GM12874 (cell line): ENCODE data around the gene PER2.
A peak's percentile ranks its signal among the peaks of the same experiment; 100 is the strongest.

Source experiments
- TF ChIP-seq, protein P1 (sequence below): IDR thresholded peaks from 2 replicates; pipeline ENCODE4 v1.5.1; 2011; ENCODE audit warnings: low read depth, mild to moderate bottlenecking, control low read depth, low read length, moderate library complexity; ENCODE audit not compliant: insufficient read depth

Gene PER2, protein sequence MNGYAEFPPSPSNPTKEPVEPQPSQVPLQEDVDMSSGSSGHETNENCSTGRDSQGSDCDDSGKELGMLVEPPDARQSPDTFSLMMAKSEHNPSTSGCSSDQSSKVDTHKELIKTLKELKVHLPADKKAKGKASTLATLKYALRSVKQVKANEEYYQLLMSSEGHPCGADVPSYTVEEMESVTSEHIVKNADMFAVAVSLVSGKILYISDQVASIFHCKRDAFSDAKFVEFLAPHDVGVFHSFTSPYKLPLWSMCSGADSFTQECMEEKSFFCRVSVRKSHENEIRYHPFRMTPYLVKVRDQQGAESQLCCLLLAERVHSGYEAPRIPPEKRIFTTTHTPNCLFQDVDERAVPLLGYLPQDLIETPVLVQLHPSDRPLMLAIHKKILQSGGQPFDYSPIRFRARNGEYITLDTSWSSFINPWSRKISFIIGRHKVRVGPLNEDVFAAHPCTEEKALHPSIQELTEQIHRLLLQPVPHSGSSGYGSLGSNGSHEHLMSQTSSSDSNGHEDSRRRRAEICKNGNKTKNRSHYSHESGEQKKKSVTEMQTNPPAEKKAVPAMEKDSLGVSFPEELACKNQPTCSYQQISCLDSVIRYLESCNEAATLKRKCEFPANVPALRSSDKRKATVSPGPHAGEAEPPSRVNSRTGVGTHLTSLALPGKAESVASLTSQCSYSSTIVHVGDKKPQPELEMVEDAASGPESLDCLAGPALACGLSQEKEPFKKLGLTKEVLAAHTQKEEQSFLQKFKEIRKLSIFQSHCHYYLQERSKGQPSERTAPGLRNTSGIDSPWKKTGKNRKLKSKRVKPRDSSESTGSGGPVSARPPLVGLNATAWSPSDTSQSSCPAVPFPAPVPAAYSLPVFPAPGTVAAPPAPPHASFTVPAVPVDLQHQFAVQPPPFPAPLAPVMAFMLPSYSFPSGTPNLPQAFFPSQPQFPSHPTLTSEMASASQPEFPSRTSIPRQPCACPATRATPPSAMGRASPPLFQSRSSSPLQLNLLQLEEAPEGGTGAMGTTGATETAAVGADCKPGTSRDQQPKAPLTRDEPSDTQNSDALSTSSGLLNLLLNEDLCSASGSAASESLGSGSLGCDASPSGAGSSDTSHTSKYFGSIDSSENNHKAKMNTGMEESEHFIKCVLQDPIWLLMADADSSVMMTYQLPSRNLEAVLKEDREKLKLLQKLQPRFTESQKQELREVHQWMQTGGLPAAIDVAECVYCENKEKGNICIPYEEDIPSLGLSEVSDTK (N-terminal part only)

DNA sequence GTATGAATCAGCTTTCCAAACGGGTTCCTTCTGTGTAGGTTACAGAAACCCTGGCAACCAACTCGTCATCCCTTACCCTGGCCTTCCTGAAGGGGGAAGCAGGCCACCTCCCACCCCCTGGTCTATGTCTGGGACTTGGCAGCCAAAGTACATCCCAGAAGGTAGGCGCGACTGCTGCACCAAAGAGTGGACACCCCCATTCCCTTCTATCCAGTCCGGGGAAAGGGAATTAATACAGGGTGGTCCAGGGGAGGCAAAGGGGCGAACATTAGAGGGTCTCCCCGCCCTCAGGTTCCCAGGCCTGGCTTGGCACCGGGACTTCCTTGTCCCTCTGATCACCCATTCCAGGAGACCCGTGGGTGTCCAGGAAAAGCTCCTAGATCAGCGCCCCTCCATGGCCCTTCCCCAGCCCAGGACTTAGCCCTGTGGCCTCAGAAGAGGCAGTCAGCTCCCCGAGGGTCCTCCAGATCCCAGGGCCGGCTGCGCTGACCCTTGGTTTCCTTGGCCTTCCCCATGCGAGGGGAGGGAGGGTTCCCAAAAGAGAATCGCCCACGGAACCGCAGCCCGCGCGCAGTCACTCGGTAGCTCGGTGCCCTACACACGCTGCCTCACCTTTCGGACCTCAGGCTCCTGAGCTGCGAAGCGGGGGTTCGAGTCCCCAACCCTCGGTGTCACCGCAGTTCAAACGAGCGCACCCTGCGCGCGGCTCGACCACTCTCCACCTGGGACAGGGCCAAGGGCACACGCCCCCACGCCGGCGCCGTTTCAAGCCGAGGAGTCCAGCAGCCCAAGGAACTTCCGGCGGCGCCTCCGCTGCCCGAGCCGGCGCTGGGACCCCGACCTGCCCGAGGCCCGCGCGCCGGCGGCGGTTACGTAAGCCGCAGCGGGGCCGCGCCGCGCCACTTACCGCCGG, at the start of gene PER2:
TSS of gene PER2 (minus strand) at position 874 of the 913 bp plus-strand sequence. CDS start 10,674 bp downstream, outside the sequence.
- TF ChIP-seq, protein P1, sequence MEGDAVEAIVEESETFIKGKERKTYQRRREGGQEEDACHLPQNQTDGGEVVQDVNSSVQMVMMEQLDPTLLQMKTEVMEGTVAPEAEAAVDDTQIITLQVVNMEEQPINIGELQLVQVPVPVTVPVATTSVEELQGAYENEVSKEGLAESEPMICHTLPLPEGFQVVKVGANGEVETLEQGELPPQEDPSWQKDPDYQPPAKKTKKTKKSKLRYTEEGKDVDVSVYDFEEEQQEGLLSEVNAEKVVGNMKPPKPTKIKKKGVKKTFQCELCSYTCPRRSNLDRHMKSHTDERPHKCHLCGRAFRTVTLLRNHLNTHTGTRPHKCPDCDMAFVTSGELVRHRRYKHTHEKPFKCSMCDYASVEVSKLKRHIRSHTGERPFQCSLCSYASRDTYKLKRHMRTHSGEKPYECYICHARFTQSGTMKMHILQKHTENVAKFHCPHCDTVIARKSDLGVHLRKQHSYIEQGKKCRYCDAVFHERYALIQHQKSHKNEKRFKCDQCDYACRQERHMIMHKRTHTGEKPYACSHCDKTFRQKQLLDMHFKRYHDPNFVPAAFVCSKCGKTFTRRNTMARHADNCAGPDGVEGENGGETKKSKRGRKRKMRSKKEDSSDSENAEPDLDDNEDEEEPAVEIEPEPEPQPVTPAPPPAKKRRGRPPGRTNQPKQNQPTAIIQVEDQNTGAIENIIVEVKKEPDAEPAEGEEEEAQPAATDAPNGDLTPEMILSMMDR = 0 out of 2 replicates have a peak, but pooled peaks have one; percentile 3

DNA sequence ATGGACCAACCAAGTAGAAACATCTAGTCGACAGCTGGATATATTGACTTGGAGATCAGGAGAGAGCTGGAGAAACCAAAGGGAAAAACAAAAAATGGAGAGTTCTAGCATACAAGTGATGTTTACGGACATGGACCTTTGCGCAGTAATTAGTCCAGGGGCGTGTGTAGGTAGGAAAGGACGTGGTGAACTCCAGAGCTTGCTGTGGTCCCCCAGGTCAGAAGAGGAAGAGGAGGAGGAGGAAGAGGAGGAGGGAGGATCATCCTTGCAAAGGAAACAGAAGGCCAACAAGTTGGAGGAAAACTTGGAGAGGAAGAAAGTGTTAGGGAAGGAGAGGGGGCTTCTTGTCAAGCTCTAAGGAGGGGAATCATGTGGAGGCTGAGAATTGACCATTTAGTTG, 49.4 kb upstream of the PER2 start:
- TF ChIP-seq, protein P1 = no peak

DNA sequence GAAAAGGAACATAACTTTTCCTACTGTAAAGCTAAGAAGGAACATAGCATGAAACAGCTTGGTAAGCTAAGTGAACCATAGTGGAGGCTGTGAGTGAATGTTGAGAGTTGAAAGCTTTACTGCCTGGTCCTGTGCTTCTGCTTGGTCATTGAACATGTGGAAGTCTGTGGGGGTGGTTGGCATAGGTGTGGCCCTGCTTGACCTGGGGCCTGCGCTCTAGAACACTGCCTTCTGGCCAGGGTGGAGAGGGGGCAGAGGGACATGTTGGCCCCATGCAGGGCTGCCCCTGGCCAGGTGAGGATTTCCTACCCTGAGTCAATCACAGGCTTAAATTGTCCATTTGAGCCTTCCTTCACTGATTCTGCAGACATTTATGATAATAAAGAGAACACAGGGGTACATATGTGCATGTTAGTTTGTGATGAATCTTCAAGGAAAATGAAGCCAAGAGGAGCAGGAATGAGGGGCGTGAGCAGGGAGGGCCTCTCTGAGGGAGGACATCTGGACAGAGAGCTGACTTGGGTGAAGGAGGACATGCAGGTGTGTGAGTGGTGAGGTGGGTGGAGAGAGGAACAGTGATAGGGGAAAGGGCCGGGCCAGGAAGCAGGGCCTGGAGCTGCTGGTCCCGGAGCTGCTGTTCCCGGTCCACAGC, 48.5 kb upstream of the PER2 start:
- TF ChIP-seq, protein P1 = no peak

DNA sequence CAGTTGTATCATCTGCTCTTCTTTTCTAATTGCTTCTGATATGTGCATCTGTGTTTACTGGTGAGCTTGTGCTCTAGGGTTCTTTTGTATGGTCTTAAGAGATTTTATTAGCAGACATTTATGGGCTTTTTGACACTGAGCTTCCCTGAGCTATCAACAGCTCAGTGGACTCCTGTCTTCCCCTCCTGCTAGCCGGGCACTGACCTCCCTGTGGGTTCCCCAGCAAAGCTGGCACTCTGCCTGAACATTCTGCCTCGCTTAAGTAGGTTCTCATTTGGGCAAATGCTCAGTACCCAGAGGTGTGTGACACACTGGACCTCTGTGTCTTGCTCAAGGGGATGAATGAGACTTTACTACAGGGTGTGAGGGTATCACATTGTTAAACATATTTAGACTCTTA, 47.7 kb upstream of the PER2 start:
- TF ChIP-seq, protein P1 = no peak

DNA sequence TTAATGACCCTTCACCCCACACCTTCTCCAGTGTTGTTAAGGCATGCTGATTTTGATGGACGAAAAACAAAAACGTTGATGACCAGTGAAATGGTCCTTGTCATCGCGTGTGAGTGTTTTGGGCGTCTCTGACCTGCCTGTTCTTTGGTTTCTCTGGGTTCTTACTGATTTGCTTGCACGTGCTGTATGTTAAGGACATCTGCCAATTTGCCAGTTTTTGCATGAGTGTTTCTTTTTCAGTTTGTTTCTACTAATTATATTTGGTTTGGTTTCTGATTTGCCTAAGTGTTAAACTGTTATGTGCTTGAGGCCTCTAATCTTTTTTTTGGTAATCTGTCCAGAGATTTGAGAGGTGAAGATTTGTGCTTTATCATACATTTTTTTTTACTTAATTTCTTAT, 46.5 kb upstream of the PER2 start:
- TF ChIP-seq, protein P1 = no peak

DNA sequence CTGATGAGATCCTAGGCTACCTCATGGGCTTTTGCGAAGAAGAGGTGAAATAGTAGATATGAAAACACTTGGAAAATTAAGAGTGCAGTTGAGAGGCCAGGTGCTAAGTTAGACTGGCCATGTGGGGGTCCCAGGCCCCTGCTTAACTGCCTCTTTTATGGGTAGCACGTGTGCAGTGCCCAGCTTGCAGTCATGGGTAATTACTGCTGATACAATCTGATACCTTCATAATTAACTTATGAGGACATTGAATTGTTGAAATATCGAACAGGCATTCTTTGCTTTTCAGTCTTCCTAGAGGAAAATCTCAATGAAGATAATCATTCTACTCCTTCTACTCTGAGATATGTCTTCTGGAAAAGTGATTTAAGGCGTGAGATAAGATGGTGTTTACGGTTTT, 43.5 kb upstream of the PER2 start:
- TF ChIP-seq, protein P1 = no peak
